DND-41 (cell line): ENCODE data around the gene LYRM4.

Experiments
- ATAC-seq: fragments of 200-7000 bp; cut with Tn5 transposase; 3 replicates; pipeline ENCODE4 v1.9.1; 2021; ENCODE audit warnings: low read depth; ENCODE audit not compliant: insufficient read depth
- DNase-seq: peaks from one replicate; pipeline ENCODE4 v3.0.0-alpha.2; 2020
- H2AFZ ChIP-seq: 2 replicates; pipeline ENCODE4 v1.6.0; 2012; ENCODE audit warnings: low read depth, low read length
- H3K27ac ChIP-seq: 2 replicates; pipeline ENCODE4 v1.5.1; 2012; ENCODE audit warnings: low read length, inconsistent platforms
- H3K27me3 ChIP-seq: fragments of 200-600 bp; sonication (generic); 2 replicates; pipeline ENCODE4 v1.6.0; 2012; ENCODE audit warnings: low read length, mild to moderate bottlenecking, inconsistent platforms; ENCODE audit not compliant: insufficient read depth, poor library complexity
- H3K36me3 ChIP-seq: 2 replicates; pipeline ENCODE4 v1.5.1; 2012; ENCODE audit warnings: low read length, inconsistent platforms; ENCODE audit not compliant: insufficient read depth
- H3K4me1 ChIP-seq: 2 replicates; pipeline ENCODE4 v1.5.1; 2012; ENCODE audit warnings: mild to moderate bottlenecking, low read length; ENCODE audit not compliant: insufficient read depth
- H3K4me2 ChIP-seq: 2 replicates; pipeline ENCODE4 v1.6.0; 2012; ENCODE audit warnings: mild to moderate bottlenecking, moderate library complexity, low read length, inconsistent platforms; ENCODE audit not compliant: insufficient read depth
- H3K4me3 ChIP-seq, 2 experiments: fragments of 200-600 bp in 1 of 2; shearing (Covaris generic) in 1 of 2; 2 replicates each; pipeline ENCODE4 v1.5.1; 2012 to 2016; ENCODE audit warnings: inconsistent platforms in 2 of 2, low read length in 2 of 2, mild to moderate bottlenecking in 2 of 2, low read depth in 1 of 2, moderate library complexity in 1 of 2
- H3K79me2 ChIP-seq: 2 replicates; pipeline ENCODE4 v1.6.0; 2012; ENCODE audit warnings: low read length, inconsistent platforms; ENCODE audit not compliant: insufficient read depth
- H3K9ac ChIP-seq: 2 replicates; pipeline ENCODE4 v1.6.0; 2012; ENCODE audit warnings: low read depth, mild to moderate bottlenecking, inconsistent platforms, low read length, moderate library complexity
- H3K9me3 ChIP-seq: 2 replicates; pipeline ENCODE4 v1.5.1; 2012; ENCODE audit warnings: low read length, moderate library complexity, mild to moderate bottlenecking, inconsistent platforms; ENCODE audit not compliant: insufficient read depth, severe bottlenecking
- H4K20me1 ChIP-seq: 2 replicates; pipeline ENCODE4 v1.6.0; 2012; ENCODE audit warnings: low read length; ENCODE audit not compliant: insufficient read depth
- EZH2 ChIP-seq: IDR thresholded peaks from 3 replicates; pipeline ENCODE4 v1.6.1; 2012; ENCODE audit warnings: borderline replicate concordance, low read depth, mild to moderate bottlenecking, moderate library complexity, low read length, inconsistent platforms; ENCODE audit not compliant: severe bottlenecking
- TF ChIP-seq, protein P1 (sequence below): IDR thresholded peaks from 2 replicates; pipeline ENCODE4 v1.5.1; 2012; ENCODE audit warnings: borderline replicate concordance, low read length, moderate library complexity, mild to moderate bottlenecking; ENCODE audit not compliant: poor library complexity, severe bottlenecking; ENCODE audit errors: extremely low read depth

LYRM4 gene

DNA sequence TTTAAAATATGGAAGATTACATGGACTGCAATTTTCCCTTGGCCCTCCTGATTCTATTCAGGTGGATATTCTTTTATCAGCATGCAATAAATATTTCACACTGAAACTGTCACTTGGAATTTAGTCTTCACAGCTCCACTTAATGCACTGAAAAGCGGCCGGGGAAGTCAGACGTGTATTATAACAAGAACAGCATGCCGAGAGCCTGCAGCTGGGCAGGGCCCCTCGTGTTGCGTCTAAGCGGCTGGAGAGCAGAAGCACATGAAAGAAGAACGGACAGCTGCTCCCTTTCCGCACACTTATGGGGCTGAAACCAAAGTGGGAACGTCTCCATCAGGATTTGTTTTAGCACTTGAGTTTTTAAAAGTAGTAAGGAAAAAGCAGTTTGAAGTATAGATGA, 57.2 kb downstream of the LYRM4 start:
- Histone ChIP-seq H3K36me3 (peaks cover 10% of the 10 kb centered on the region; the same call in 1 of the 2 replicates), H3K9ac (no peak overlapping the region), H4K20me1 (peaks cover 8% of the 10 kb centered on the region), H3K4me3 (no peak overlapping the region), H3K27me3 (no peaks in the 10 kb centered on the region), H3K4me2 (no peak overlapping the region), H3K9me3 (no peaks in the 10 kb centered on the region), H2AFZ (no peak overlapping the region), H3K4me1 (no peaks in the 10 kb centered on the region), H3K27ac (no peak overlapping the region), H3K79me2 (no peaks in the 10 kb centered on the region)
- DNase-seq (no peak), ATAC-seq (no peak)
- TF ChIP-seq EZH2, result no peak
- TF ChIP-seq, protein P1, sequence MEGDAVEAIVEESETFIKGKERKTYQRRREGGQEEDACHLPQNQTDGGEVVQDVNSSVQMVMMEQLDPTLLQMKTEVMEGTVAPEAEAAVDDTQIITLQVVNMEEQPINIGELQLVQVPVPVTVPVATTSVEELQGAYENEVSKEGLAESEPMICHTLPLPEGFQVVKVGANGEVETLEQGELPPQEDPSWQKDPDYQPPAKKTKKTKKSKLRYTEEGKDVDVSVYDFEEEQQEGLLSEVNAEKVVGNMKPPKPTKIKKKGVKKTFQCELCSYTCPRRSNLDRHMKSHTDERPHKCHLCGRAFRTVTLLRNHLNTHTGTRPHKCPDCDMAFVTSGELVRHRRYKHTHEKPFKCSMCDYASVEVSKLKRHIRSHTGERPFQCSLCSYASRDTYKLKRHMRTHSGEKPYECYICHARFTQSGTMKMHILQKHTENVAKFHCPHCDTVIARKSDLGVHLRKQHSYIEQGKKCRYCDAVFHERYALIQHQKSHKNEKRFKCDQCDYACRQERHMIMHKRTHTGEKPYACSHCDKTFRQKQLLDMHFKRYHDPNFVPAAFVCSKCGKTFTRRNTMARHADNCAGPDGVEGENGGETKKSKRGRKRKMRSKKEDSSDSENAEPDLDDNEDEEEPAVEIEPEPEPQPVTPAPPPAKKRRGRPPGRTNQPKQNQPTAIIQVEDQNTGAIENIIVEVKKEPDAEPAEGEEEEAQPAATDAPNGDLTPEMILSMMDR, result no peak

DNA sequence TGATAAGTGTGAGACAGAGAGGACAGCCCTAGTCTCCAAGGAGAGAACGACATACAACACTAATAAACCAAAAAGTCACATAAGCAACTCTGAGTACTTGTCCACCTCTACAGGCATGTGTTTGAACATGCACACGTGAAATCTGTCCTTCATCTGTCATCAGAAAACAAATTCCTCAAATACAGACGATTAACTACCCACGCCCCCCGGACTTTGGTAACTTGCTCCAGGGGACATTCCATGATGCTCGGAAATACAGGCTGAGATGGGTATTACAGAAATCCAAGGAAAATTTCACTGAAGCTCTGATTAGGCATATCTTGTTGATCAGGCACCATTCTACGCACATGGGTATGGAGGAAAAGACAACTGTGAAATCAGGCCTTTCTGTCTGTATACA, 57.8 kb downstream of the LYRM4 start:
- H3K9ac ChIP-seq, result no peak overlapping the region
- peaks cover 8% of the 10 kb centered on the region for H4K20me1 ChIP-seq
- ATAC-seq (no peak), DNase-seq (no peak)
- no peak overlapping the region for H3K4me2 ChIP-seq
- no peak for TF ChIP-seq EZH2
- TF ChIP-seq, protein P1, result no peak
- H3K9me3 ChIP-seq, result no peaks in the 10 kb centered on the region
- peaks cover 10% of the 10 kb centered on the region; the same call in 1 of the 2 replicates for H3K36me3 ChIP-seq
- no peak overlapping the region for H2AFZ ChIP-seq
- no peak overlapping the region for H3K4me3 ChIP-seq
- H3K27ac ChIP-seq, result no peak overlapping the region
- H3K79me2 ChIP-seq, result no peaks in the 10 kb centered on the region
- no peaks in the 10 kb centered on the region for H3K4me1 ChIP-seq
- H3K27me3 ChIP-seq, result no peaks in the 10 kb centered on the region

DNA sequence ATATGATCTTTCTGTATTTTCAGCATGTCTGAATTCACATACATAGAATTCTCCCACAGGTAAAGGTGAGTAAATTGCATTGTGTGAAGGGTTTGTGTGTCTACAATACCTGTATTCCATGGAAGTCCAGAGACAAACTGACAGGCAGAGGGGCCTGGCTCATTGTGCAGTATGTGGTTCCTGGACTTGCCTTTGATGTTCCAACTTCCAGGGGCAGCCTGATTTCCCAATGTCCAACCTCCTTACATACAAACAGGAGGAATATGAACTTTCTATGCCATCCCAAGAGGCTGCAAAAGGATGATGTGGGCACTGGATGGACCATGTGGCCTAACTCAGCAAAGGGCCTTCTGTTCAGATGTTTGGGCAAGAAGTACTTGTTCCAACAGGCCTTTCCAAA, 58.5 kb downstream of the LYRM4 start:
- H3K36me3 ChIP-seq, result peaks cover 7% of the 10 kb centered on the region; the same call in 1 of the 2 replicates
- H4K20me1 ChIP-seq, result peaks cover 8% of the 10 kb centered on the region
- no peak overlapping the region for H2AFZ ChIP-seq
- no peaks in the 10 kb centered on the region for H3K79me2 ChIP-seq
- no peak overlapping the region for H3K27ac ChIP-seq
- no peak overlapping the region for H3K4me3 ChIP-seq
- H3K9ac ChIP-seq, result no peak overlapping the region
- DNase-seq (no peak), ATAC-seq (no peak)
- no peaks in the 10 kb centered on the region for H3K27me3 ChIP-seq
- H3K4me1 ChIP-seq, result no peaks in the 10 kb centered on the region
- TF ChIP-seq, protein P1, result no peak
- TF ChIP-seq EZH2, result no peak
- H3K9me3 ChIP-seq, result no peaks in the 10 kb centered on the region
- no peak overlapping the region for H3K4me2 ChIP-seq

DNA sequence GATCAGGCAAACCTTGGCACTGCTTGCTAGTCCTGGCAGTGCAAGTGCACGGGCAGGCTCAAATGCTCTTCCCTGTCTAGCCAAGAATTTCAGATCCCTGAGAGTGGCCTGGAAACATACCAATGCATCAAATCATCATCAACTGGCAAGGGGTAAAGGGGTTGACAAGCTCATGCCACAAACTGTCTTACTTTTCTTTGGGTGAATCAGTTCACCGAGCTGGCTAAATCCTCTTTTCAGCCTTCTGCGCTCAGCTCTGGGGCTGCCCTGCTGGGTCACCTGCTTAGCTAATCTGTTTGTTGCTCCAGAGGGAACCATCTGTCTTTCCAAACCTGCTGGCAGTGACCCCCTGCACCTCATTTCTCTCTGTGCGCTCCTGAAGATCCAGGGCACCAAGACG, 59.5 kb downstream of the LYRM4 start:
- Histone ChIP-seq H3K9ac (no peak overlapping the region), H3K4me3 (no peak overlapping the region), H3K4me2 (no peak overlapping the region), H3K27me3 (no peaks in the 10 kb centered on the region), H2AFZ (no peak overlapping the region), H3K4me1 (no peaks in the 10 kb centered on the region), H3K36me3 (peaks cover 4% of the 10 kb centered on the region; the same call in 1 of the 2 replicates), H3K9me3 (no peaks in the 10 kb centered on the region), H3K79me2 (no peaks in the 10 kb centered on the region), H3K27ac (no peak overlapping the region), H4K20me1 (peaks cover 8% of the 10 kb centered on the region)
- no peak for DNase-seq
- no peak for ATAC-seq
- no peak for TF ChIP-seq EZH2
- TF ChIP-seq, protein P1, result no peak
